Suprapubic skin (tissue), 4 donors: ENCODE measurements around the gene DPY19L1.

Experiments used
- EP300 ChIP-seq: sonication (generic); formaldehyde crosslinking; IDR thresholded peaks from one replicate; pipeline ENCODE4 v1.6.1; 2017; ENCODE audit warnings: antibody characterized with exemption
- POLR2A ChIP-seq, 2 donors: fragments of 450-650 bp; IDR thresholded peaks; one replicate each; pipeline ENCODE4 v1.6.1; 2017; ENCODE audit warnings: antibody characterized with exemption in 2 of 2, mild to moderate bottlenecking in 2 of 2, moderate library complexity in 2 of 2
- POLR2AphosphoS5 ChIP-seq, 3 donors: sonication (generic); formaldehyde crosslinking; IDR thresholded peaks; one replicate each; pipeline ENCODE4 v1.6.1; 2017; ENCODE audit warnings: antibody characterized with exemption in 3 of 3
- TF ChIP-seq, protein P1 (sequence below), 2 donors: fragments of 200-600 bp in 1 of 2; fragments of 450-650 bp in 1 of 2; sonication (generic) in 1 of 2; IDR thresholded peaks; one replicate each; pipeline ENCODE4 v1.5.1; 2016 to 2019; ENCODE audit warnings: antibody characterized with exemption in 2 of 2, mild to moderate bottlenecking in 1 of 2, moderate library complexity in 1 of 2

DNA sequence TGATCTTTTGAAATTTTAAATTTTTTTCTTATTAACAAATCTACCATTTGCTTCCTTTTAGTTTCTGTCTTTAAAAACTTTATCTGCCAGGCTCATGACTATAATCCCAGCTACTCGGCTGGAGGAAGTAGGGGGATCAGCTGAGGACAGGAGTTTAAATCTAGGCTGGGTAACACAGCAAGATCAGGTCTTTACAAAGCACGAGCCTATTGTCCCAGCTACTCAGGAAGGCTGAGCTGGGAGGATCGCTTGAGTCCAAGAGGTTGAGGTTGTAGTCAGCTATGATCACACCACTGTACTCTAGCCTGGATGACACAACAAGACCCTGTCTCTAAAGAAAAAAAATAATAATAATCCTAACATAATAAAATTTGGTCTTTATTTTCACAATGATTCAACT is 17.5 kb downstream of the DPY19L1 start:
- TF ChIP-seq, protein P1, sequence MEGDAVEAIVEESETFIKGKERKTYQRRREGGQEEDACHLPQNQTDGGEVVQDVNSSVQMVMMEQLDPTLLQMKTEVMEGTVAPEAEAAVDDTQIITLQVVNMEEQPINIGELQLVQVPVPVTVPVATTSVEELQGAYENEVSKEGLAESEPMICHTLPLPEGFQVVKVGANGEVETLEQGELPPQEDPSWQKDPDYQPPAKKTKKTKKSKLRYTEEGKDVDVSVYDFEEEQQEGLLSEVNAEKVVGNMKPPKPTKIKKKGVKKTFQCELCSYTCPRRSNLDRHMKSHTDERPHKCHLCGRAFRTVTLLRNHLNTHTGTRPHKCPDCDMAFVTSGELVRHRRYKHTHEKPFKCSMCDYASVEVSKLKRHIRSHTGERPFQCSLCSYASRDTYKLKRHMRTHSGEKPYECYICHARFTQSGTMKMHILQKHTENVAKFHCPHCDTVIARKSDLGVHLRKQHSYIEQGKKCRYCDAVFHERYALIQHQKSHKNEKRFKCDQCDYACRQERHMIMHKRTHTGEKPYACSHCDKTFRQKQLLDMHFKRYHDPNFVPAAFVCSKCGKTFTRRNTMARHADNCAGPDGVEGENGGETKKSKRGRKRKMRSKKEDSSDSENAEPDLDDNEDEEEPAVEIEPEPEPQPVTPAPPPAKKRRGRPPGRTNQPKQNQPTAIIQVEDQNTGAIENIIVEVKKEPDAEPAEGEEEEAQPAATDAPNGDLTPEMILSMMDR (IDR thresholded peaks at IDR 0.05): no peak
- TF ChIP-seq POLR2AphosphoS5 (IDR thresholded peaks at IDR 0.05): no peak
- TF ChIP-seq POLR2A (IDR thresholded peaks at IDR 0.05): no peak
- no peak for TF ChIP-seq EP300
